HG02884 (cell line): Measurements from ENCODE around the gene PRKAG1.

ENCODE experiments used
- ATAC-seq: cut with Tn5 transposase; IDR thresholded peaks from one replicate; pipeline ENCODE4 v1.9.1; 2021; ENCODE audit warnings: mild to moderate bottlenecking, moderate library complexity; ENCODE audit not compliant: unreplicated experiment

PRKAG1 gene

DNA sequence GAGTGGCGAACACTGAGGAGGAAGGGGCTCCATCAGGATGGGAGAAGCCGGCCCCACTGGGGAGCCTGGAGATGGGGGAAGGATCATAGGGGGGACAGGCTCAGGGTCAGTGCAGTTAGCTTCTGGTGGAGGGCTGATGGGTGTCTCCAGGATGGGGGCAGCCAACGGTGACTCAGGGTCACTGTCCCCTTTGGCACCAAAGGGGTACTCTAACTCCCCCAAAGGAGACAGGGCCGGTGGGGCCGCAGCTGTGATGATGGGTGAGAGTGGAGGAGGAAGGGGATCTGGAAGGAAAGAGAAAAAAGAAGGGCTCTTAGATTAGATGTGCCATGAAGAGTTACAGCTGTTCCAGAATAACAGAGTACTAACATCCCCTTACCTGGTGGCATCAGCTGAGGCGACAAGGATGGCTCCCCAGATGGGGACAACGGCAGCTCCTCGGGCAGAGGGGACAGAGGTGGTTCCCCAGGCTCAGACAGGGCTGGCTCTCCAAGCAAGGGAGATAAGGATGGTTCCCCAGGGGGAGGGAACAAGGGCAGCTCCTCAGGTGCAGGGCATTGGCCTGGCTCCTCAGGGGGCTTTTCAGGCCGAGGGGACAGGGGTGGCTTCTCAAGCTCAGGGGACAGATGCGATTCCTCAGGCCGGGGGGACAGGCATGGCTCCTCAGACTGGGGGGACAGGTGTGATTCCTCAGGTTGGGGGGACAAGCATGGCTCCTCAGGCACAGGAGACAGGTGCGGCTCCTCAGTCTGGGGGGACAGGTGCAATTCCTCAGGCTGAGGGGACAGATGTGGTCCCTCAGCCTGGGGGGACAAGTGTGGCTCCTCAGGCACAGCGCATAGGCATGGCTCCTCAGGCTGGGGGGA, 32.2 kb upstream of the PRKAG1 start:
- ATAC-seq: no peak

GRCh38 chr12:49049566-49050224, 31.1 kb upstream of the PRKAG1 start:
- no peak for ATAC-seq

- no peak for ATAC-seq
Measured at GRCh38 chr12:49048953-49049352, 30.4 kb upstream of the PRKAG1 start.

DNA sequence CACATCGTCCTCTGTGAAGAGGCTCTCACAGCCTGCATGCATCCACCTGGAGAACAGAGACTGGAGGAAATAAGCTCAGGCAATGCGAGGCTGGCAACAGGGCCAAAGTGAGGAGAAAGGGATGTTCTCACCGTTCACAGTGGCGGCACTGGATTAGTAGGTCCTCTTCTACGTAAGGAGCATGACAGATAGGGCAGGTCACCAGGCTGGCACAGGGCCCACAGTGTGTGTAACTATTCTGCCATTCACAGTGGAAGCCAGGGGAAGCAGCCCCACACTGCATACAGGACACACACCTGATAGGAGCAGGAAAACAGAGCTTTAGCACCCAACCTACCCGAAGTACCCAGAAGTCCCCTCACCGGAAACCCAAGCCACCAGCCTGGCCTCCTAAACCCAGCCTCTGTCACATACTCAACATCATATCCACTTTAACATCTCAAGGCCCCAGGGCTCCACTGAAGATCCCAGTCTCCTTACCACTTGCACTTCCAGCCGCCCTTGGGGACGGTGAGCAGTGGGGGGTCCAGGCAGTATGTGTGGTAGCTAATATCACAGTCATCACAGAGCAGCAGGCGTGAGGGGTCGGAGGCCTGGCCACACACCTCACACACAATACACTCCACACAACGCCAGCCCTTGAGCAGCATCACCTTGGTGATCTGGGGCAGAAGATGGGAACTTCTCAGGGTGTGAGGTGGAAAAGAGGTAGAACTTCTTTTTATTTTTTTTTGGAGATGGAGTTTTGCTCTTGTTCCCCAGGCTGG, 27.7 kb upstream of the PRKAG1 start:
- no peak for ATAC-seq

- no peak for ATAC-seq
Measured at GRCh38 chr12:49044660-49045059, 26.1 kb upstream of the PRKAG1 start.

- no peak for ATAC-seq
Measured at GRCh38 chr12:49043856-49044258, 25.3 kb upstream of the PRKAG1 start.

GRCh38 chr12:49043241-49043640, 24.7 kb upstream of the PRKAG1 start:
- ATAC-seq: no peak

DNA sequence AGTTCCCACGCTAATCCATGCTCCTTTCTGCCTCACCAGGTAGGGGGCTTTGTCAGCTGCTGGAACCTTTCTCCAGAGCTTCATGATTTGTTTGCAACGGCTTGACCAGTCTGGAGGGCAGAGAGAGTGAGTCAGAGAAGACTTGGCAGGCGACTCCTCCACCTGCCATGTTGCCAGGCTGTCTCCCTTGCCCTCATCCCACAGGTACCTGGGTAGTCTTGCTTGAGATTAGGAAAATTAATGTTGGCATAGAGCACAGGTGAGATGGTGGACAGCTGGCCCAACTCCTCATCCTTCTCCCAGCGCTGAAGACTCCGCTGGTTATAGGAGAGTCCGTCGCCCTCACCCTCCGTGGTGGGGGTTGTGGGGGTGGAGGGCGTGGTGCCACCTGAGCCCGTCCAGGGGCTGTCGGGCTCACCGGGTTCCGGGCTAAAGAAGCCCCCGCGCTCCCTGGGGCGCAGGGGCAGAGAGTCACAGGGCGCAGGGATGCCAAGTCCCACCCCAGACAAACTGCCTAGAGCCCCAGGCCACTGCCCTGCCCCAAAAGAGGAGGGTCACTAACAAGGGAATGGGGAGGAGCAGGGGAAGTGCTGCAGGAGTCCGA, 23.4 kb upstream of the PRKAG1 start:
- ATAC-seq: no peak

DNA sequence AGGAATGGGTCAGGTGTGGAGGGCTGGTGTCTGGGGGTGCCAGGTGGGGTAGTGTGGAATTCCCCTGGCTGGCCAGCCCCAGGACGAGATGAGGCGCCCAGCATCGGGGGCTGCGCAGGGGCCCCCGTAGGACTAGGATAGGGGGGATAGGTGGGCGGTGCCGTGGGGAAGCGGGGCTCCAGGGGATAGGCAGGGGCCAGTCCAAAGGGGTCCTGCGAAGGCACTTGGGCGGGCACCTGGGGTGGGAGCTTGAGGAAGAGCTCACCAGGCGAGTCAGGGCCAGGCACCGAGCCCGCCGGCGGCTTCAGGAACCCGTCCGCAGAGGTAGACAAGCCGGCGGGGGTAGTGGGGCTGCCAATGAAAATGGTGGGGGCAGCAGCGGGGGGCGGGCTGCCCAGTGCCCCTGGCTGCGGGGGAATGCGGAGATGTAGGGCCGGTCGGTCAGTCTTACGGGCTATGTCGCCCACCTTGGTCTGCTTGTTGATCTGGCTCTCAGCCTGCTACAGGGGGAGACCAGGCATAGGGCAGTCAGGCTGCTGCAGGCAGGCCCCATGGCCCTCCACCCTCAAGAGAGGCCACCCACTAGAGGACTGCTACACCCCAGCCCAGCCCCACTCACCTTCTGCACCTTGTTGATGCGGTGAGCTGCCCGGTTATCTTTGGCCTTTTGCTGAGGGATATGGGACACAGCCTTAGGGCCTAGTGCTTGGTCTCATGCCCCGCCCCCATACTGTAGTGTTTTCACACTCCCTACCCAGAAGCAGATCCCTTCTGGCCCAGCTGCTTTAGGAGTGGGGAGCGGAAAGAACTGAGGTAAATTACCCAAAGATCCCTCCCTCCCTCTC, 22.7 kb upstream of the PRKAG1 start:
- no peak for ATAC-seq

GRCh38 chr12:49040364-49040855, 21.8 kb upstream of the PRKAG1 start:
- no peak for ATAC-seq

DNA sequence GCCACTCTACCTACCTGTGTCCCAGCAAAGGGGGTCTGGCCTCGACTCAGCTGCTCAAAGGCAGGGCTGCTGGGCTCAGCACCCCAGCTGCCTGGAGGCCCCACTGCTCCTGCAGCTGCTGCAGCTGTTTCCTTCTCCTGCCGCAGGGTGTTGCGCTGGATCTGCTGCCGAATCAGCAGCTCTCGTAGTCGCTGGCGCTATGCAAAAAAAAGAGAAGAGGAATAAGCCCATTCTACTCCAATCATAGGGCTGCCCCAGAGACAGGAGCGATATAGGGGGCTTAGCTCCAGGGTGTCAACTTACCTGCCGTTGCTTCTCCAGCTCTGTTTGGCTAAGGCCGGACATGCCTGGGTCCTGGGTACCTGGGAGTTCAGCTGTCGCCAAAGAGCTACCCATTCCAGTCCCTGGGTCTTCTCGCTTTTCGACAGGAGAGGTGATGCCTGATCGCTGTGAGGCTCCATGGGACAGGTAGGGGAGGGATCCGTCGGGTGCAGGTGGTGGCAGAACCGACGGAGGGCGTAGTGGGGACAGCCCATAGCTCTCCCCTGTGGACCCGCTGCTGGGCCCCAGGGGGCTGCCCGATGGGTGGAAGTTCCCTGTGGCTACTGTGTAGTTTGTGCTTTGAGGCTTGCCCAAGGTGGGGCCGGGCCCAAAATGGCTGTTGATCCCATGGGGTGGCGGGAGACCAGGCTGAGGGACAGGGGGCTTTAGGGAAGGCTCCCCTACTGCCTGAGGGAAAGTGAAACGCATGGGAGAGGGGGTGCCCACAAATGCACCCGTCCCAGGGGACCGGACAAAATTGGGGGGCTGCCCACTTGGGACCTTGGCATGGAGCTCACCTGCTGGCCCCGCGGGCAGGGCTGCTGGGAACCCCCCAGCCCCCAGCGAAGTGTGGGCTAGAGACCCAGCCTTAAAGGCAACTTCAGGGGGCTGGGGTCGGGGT, 21.1 kb upstream of the PRKAG1 start:
- ATAC-seq: no peak

GRCh38 chr12:49038291-49038955, 19.8 kb upstream of the PRKAG1 start:
- ATAC-seq: no peak

GRCh38 chr12:49037947-49038237, 19.3 kb upstream of the PRKAG1 start:
- no peak for ATAC-seq

GRCh38 chr12:49037111-49037946, 18.8 kb upstream of the PRKAG1 start:
- ATAC-seq: no peak

GRCh38 chr12:49036029-49036428, 17.5 kb upstream of the PRKAG1 start:
- ATAC-seq: no peak

GRCh38 chr12:49034286-49034622, 15.7 kb upstream of the PRKAG1 start:
- ATAC-seq: no peak

- no peak for ATAC-seq
Measured at GRCh38 chr12:49033611-49034285, 15.2 kb upstream of the PRKAG1 start.
